Measurements from ENCODE around the gene ZCCHC14.

- TF ChIP-seq CTCF (IDR thresholded peaks at IDR 0.05) (no peak), CHD2 (IDR thresholded peaks at IDR 0.05; ENCODE audit: low read length, partially characterized antibody) (no peak), HOXA7 (CRISPR knock-in tag; IDR thresholded peaks at IDR 0.05) (no peak), POLR2A (IDR thresholded peaks at IDR 0.05; ENCODE audit: low read length) (no peak), KDM1A (IDR thresholded peaks at IDR 0.05; ENCODE audit: low read depth) (no peak), EHMT2 (IDR thresholded peaks at IDR 0.05; ENCODE audit: low read depth) (no peak)
Measured at GRCh38 chr16:87437911-87438610, 54.8 kb downstream of the ZCCHC14 start.

All from A549 (cell line).